Activated CD4-positive, alpha-beta T cell treated with anti-CD3 and anti-CD28 coated beads for 1 hour (primary cell): Measurements from ENCODE around the gene ABCB10.
"Not testable (repeated sequence)": the region's sequence is repeated elsewhere in the genome, so short reads cannot be mapped to it uniquely, and the experiment has no call there.

ENCODE experiments used
- DNase-seq: peaks from one replicate; pipeline ENCODE4 v3.0.0-alpha.2; 2020

ABCB10 gene

GRCh38 chr1:229558460-229559335 is at the start of gene ABCB10:
Gene ABCB10, minus strand, starts transcription at chr1:229558707. Its CDS starts 55 bp downstream, at chr1:229558652.
- peak; percentile 73 for DNase-seq

GRCh38 chr1:229607370-229607769 is 48.9 kb upstream of the ABCB10 start:
- no peak for DNase-seq

- DNase-seq, result no peak
Observed at GRCh38 chr1:229603371-229604005, 45.0 kb upstream of the ABCB10 start.

GRCh38 chr1:229600229-229600628 is 41.7 kb upstream of the ABCB10 start:
- no peak for DNase-seq

GRCh38 chr1:229599218-229599954 is 40.9 kb upstream of the ABCB10 start:
- no peak for DNase-seq

- DNase-seq, result no peak
Observed at GRCh38 chr1:229597877-229598276, 39.4 kb upstream of the ABCB10 start.

- DNase-seq, result no peak
Observed at GRCh38 chr1:229596925-229597699, 38.6 kb upstream of the ABCB10 start.

GRCh38 chr1:229595876-229596275 is 37.4 kb upstream of the ABCB10 start:
- not testable (repeated sequence) for DNase-seq

GRCh38 chr1:229594227-229595008 is 35.9 kb upstream of the ABCB10 start:
- no peak for DNase-seq

GRCh38 chr1:229593800-229594199 is 35.3 kb upstream of the ABCB10 start:
- no peak for DNase-seq

GRCh38 chr1:229590119-229590518 is 31.6 kb upstream of the ABCB10 start:
- DNase-seq, result no peak

GRCh38 chr1:229585338-229585737 is 26.8 kb upstream of the ABCB10 start:
- DNase-seq, result no peak

- DNase-seq, result no peak
Observed at GRCh38 chr1:229582715-229583114, 24.2 kb upstream of the ABCB10 start.

GRCh38 chr1:229582011-229582694 is 23.6 kb upstream of the ABCB10 start:
- DNase-seq, result no peak

GRCh38 chr1:229581485-229581884 is 23.0 kb upstream of the ABCB10 start:
- no peak for DNase-seq

- no peak for DNase-seq
Observed at GRCh38 chr1:229579059-229579673, 20.7 kb upstream of the ABCB10 start.

GRCh38 chr1:229578168-229579058 is 19.9 kb upstream of the ABCB10 start:
- no peak for DNase-seq

- DNase-seq, result no peak
Observed at GRCh38 chr1:229574679-229575442, 16.4 kb upstream of the ABCB10 start.

- no peak for DNase-seq
Observed at GRCh38 chr1:229572286-229572685, 13.8 kb upstream of the ABCB10 start.
